Measurements from ENCODE around the gene ITGB2. TPM values are rescaled to one million over a fixed set of nuclear protein-coding genes. Genes with fewer than 3 reads are reported as not detected.

The ITGB2 gene
- total RNA-seq, 6 experiments from 2014 or later: 12.9 to 61.8 (median 36.6) TPM

GRCh38 chr21:44967082-44968047, 46.7 kb upstream of the ITGB2 start:
- 80% methylated on average over 2 of the region's 38 CpGs for WGBS (ENCODE audit: insufficient coverage, low coverage, low lambda C conversion rate, missing lambda C conversion rate)
- DNase-seq (no peak), ATAC-seq (peak in 2 of 4 donors; percentile 6 to 18)
- Histone ChIP-seq H3K4me3 (no peak overlapping the region), H3K27ac (peak overlapping the region; percentile 51 to 86 (median 82)), H3K36me3 (no peaks in the 10 kb centered on the region), H3K27me3 (no peaks in the 10 kb centered on the region), H3K4me1 (peaks cover 0 to 14% (median 0%) of the 10 kb centered on the region in 4 donors), H3K9me3 (no peaks in the 10 kb centered on the region)
- intact Hi-C loops (cut with DNase I): no loop called here
- TF ChIP-seq CTCF (IDR thresholded peaks at IDR 0.05) (no peak), POLR2A (IDR thresholded peaks at IDR 0.05) (no peak)

- DNase-seq (no peak), ATAC-seq (no peak)
- intact Hi-C loops (cut with DNase I): no loop called here
- WGBS (ENCODE audit: insufficient coverage, low coverage, low lambda C conversion rate, missing lambda C conversion rate): 66% methylated on average over 13 of the region's 30 CpGs
- H3K4me1 ChIP-seq: peaks cover 0 to 14% (median 0%) of the 10 kb centered on the region in 4 donors
- no peaks in the 10 kb centered on the region for H3K9me3 ChIP-seq
- no peaks in the 10 kb centered on the region for H3K36me3 ChIP-seq
- no peak for TF ChIP-seq POLR2A (IDR thresholded peaks at IDR 0.05)
- no peak for TF ChIP-seq CTCF (IDR thresholded peaks at IDR 0.05)
- no peak overlapping the region for H3K4me3 ChIP-seq
- no peaks in the 10 kb centered on the region for H3K27me3 ChIP-seq
- H3K27ac ChIP-seq: peak overlapping the region in 2 of 3 donors; percentile 82 to 86
Measured at GRCh38 chr21:44966135-44967081, 45.7 kb upstream of the ITGB2 start.

GRCh38 chr21:44965251-44966022, 44.7 kb upstream of the ITGB2 start:
- DNase-seq (no peak), ATAC-seq (no peak)
- TF ChIP-seq CTCF (IDR thresholded peaks at IDR 0.05) (no peak), POLR2A (IDR thresholded peaks at IDR 0.05) (no peak)
- Histone ChIP-seq H3K27me3 (no peaks in the 10 kb centered on the region), H3K9me3 (no peaks in the 10 kb centered on the region), H3K27ac (no peak overlapping the region), H3K4me1 (peaks cover 0 to 14% (median 0%) of the 10 kb centered on the region in 4 donors), H3K4me3 (no peak overlapping the region), H3K36me3 (no peaks in the 10 kb centered on the region)
- intact Hi-C loops (cut with DNase I): no loop called here
- WGBS (ENCODE audit: insufficient coverage, low coverage, low lambda C conversion rate, missing lambda C conversion rate): 86% methylated on average over 9 of the region's 17 CpGs

GRCh38 chr21:44964381-44964780, 43.7 kb upstream of the ITGB2 start:
- no peak for DNase-seq
- Histone ChIP-seq H3K36me3 (no peaks in the 10 kb centered on the region), H3K9me3 (no peaks in the 10 kb centered on the region), H3K27ac (no peak overlapping the region), H3K4me1 (peaks cover 0 to 11% (median 2%) of the 10 kb centered on the region in 4 donors), H3K27me3 (no peaks in the 10 kb centered on the region), H3K4me3 (no peak overlapping the region)
- no peak for TF ChIP-seq POLR2A (IDR thresholded peaks at IDR 0.05)
- TF ChIP-seq CTCF (IDR thresholded peaks at IDR 0.05): no peak
- 94% methylated on average over 12 of the region's 12 CpGs for WGBS (ENCODE audit: insufficient coverage, low coverage, low lambda C conversion rate, missing lambda C conversion rate)
- no peak for ATAC-seq
- intact Hi-C loops (cut with DNase I): no loop called here
